GM23338 (cell line): Measurements from ENCODE around the gene USP15. TPM values are rescaled to one million over a fixed set of nuclear protein-coding genes. Genes with fewer than 3 reads are reported as not detected.

Source experiments
- ATAC-seq: fragments of 200-7000 bp; cut with Tn5 transposase; 3 replicates; pipeline ENCODE4 v1.9.1; 2020
- DNase-seq: peaks from one replicate; pipeline ENCODE4 v3.0.0-alpha.2; 2015; ENCODE audit warnings: low spot score
- H2AFZ ChIP-seq: fragments of 200-600 bp; sonication (generic); 2 replicates; pipeline ENCODE4 v1.8.0; 2016; ENCODE audit warnings: antibody characterized with exemption, mild to moderate bottlenecking, moderate library complexity
- H3F3A ChIP-seq: fragments of 200-600 bp; sonication (generic); replicated peaks from 2 replicates; pipeline ENCODE4 v1.8.0; 2017; ENCODE audit warnings: antibody characterized with exemption, mixed run types, low read depth
- H3K27ac ChIP-seq: fragments of 200-600 bp; sonication (generic); 2 replicates; pipeline ENCODE4 v1.6.1; 2016; ENCODE audit warnings: low read depth
- H3K27me3 ChIP-seq: fragments of 200-600 bp; sonication (generic); 2 replicates; pipeline ENCODE4 v1.8.0; 2016; ENCODE audit warnings: mild to moderate bottlenecking, mixed run types, moderate library complexity; ENCODE audit not compliant: insufficient read depth
- H3K36me3 ChIP-seq: fragments of 200-600 bp; sonication (generic); 2 replicates; pipeline ENCODE4 v1.8.0; 2016; ENCODE audit warnings: mild to moderate bottlenecking; ENCODE audit not compliant: insufficient read depth
- H3K4me1 ChIP-seq: fragments of 200-600 bp; sonication (generic); 2 replicates; pipeline ENCODE4 v1.8.0; 2016; ENCODE audit warnings: mild to moderate bottlenecking, moderate library complexity; ENCODE audit not compliant: insufficient read depth
- H3K4me2 ChIP-seq: fragments of 200-600 bp; sonication (generic); 2 replicates; pipeline ENCODE4 v1.7.1; 2017; ENCODE audit warnings: mixed run types
- H3K4me3 ChIP-seq: fragments of 200-600 bp; sonication (generic); 2 replicates; pipeline ENCODE4 v1.6.1; 2016; ENCODE audit warnings: mixed run types
- H3K79me2 ChIP-seq: fragments of 200-600 bp; sonication (generic); replicated peaks from 2 replicates; pipeline ENCODE4 v1.8.0; 2017; ENCODE audit warnings: mild to moderate bottlenecking; ENCODE audit not compliant: insufficient read depth
- H3K9me2 ChIP-seq: fragments of 200-600 bp; sonication (generic); 2 replicates; pipeline ENCODE4 v1.8.0; 2017; ENCODE audit not compliant: insufficient read depth
- H4K20me1 ChIP-seq: fragments of 200-600 bp; sonication (generic); replicated peaks from 2 replicates; pipeline ENCODE4 v1.8.0; 2017; ENCODE audit warnings: mild to moderate bottlenecking; ENCODE audit not compliant: insufficient read depth
- H3K27ac Mint-ChIP-seq: 2 replicates; pipeline ENCODE4 v1.8.0; 2020; ENCODE audit warnings: inconsistent platforms, mild to moderate bottlenecking, moderate library complexity, mixed read lengths
- H3K27me3 Mint-ChIP-seq: 3 replicates; pipeline ENCODE4 v1.8.0; 2022; ENCODE audit warnings: low read depth, mild to moderate bottlenecking, moderate library complexity, mixed read lengths, inconsistent platforms; ENCODE audit not compliant: insufficient read depth, poor library complexity
- H3K36me3 Mint-ChIP-seq: 3 replicates; pipeline ENCODE4 v1.8.0; 2021; ENCODE audit warnings: low read depth, mild to moderate bottlenecking, inconsistent platforms, moderate library complexity, mixed read lengths
- H3K4me1 Mint-ChIP-seq: 3 replicates; pipeline ENCODE4 v1.8.0; 2020; ENCODE audit warnings: mild to moderate bottlenecking, inconsistent platforms, mixed read lengths
- H3K4me3 Mint-ChIP-seq: 3 replicates; pipeline ENCODE4 v1.8.0; 2021; ENCODE audit warnings: moderate library complexity, mild to moderate bottlenecking, inconsistent platforms, mixed read lengths
- H3K9me3 Mint-ChIP-seq: 3 replicates; pipeline ENCODE4 v1.8.0; 2020; ENCODE audit warnings: moderate library complexity, mild to moderate bottlenecking, inconsistent platforms, mixed read lengths
- CREB1 ChIP-seq: fragments of 250-450 bp; sonication (Bioruptor Pico); IDR thresholded peaks from 2 replicates; pipeline ENCODE4 v1.5.0; 2020; ENCODE audit warnings: low read depth, mild to moderate bottlenecking, moderate library complexity
- ETS1 ChIP-seq: IDR thresholded peaks from 2 replicates; pipeline ENCODE4 v1.6.1; 2016; ENCODE audit warnings: antibody characterized with exemption
- EZH2 ChIP-seq: fragments of 200-600 bp; sonication (generic); IDR thresholded peaks from one replicate; pipeline ENCODE4 v1.8.0; 2017; ENCODE audit warnings: antibody characterized with exemption, mild to moderate bottlenecking, low read depth; ENCODE audit not compliant: unreplicated experiment
- EZH2phosphoT487 ChIP-seq: fragments of 200-600 bp; sonication (generic); IDR thresholded peaks from one replicate; pipeline ENCODE4 v1.8.1; 2018; ENCODE audit warnings: antibody characterized with exemption; ENCODE audit not compliant: unreplicated experiment
- JUNB ChIP-seq: IDR thresholded peaks from one replicate; pipeline ENCODE4 v1.6.1; 2016; ENCODE audit warnings: antibody characterized with exemption; ENCODE audit not compliant: unreplicated experiment
- NANOG ChIP-seq: IDR thresholded peaks from 2 replicates; pipeline ENCODE4 v1.6.1; 2016; ENCODE audit warnings: antibody characterized with exemption, borderline replicate concordance
- POLR2AphosphoS5 ChIP-seq: IDR thresholded peaks from 2 replicates; pipeline ENCODE4 v1.6.1; 2016; ENCODE audit warnings: antibody characterized with exemption, low read depth
- REST ChIP-seq: IDR thresholded peaks from one replicate; pipeline ENCODE4 v1.6.1; 2018; ENCODE audit warnings: antibody characterized with exemption; ENCODE audit not compliant: unreplicated experiment
- STAT1 ChIP-seq: IDR thresholded peaks from one replicate; pipeline ENCODE4 v1.6.1; 2016; ENCODE audit warnings: antibody characterized with exemption; ENCODE audit not compliant: unreplicated experiment
- ZNF114 ChIP-seq: fragments of 250-450 bp; sonication (Bioruptor Pico); IDR thresholded peaks from 2 replicates; pipeline ENCODE4 v1.5.0; 2020; ENCODE audit warnings: mild to moderate bottlenecking, moderate library complexity
- ZNF331 ChIP-seq: fragments of 250-450 bp; sonication (Bioruptor Pico); IDR thresholded peaks from 2 replicates; pipeline ENCODE4 v1.5.0; 2020; ENCODE audit warnings: low read depth, mild to moderate bottlenecking, moderate library complexity
- polyA plus RNA-seq: library from polyadenylated mRNA; unstranded; fragments of >200 nt; fragmentation: Nextera tagmentation; extraction: Ambion mirVana; gene quantifications from 2 replicates; pipeline ENCODE4 v1.2.1, GENCODE V29; 2016
- total RNA-seq: library from RNA; depleted of rRNA; stranded (reverse); fragments of >200 nt; shearing (Covaris generic); gene quantifications from 2 replicates; pipeline ENCODE4 v1.2.3, GENCODE V29; 2014
- TF ChIP-seq, protein P1 (sequence below), 2 experiments: fragments of 200-600 bp in 1 of 2; sonication (generic) in 1 of 2; conservative IDR thresholded peaks; 2 replicates each; pipeline versions ENCODE4 v1.5.1 to v1.6.1; 2016 to 2017; ENCODE audit warnings: antibody characterized with exemption in 2 of 2, low read depth in 2 of 2, mild to moderate bottlenecking in 2 of 2, moderate library complexity in 1 of 2
- TF ChIP-seq, protein P2 (sequence below): fragments of 250-450 bp; sonication (Bioruptor Pico); IDR thresholded peaks from 2 replicates; pipeline ENCODE4 v1.5.0; 2020; ENCODE audit warnings: mild to moderate bottlenecking, moderate library complexity

Gene USP15
- total and polyA plus RNA-seq, 2 experiments from 2014 or later = 29.5 to 60.3 TPM

DNA sequence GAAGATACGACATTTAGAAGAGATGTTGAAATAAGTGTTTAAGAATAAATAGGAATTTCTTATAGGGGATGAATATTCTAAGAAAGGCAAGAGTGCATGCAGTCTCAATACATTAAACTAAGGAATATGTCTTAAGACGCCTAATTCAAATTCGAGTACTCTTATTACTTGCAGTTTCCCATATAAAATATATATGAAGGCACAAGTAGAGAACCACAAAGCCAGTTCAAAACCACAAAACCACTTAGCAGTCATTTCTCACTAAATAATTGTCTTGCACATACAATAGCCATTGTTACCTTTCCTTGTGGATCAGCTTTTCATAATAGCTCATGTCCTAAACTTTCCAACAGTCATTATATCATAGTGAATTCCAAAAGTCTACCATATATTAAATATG lies 115.4 kb downstream of the USP15 start:
- no peak overlapping the region for H3K4me2 ChIP-seq
- H3K4me3 ChIP-seq = no peak overlapping the region
- H3K4me1 ChIP-seq = no peaks in the 10 kb centered on the region
- H3K36me3 Mint-ChIP-seq = no peaks in the 10 kb centered on the region
- no peaks in the 10 kb centered on the region for H3K79me2 ChIP-seq
- H3K27me3 Mint-ChIP-seq = no peaks in the 10 kb centered on the region
- no peaks in the 10 kb centered on the region for H3K27me3 ChIP-seq
- no peaks in the 10 kb centered on the region for H3K4me1 Mint-ChIP-seq
- no peak overlapping the region for H3K27ac Mint-ChIP-seq
- TF ChIP-seq REST (no peak), ETS1 (no peak), STAT1 (no peak), CREB1 (CRISPR knock-in tag) (no peak), JUNB (no peak), EZH2phosphoT487 (no peak), EZH2 (no peak), ZNF114 (CRISPR knock-in tag) (no peak), POLR2AphosphoS5 (no peak), NANOG (no peak), ZNF331 (no peak)
- TF ChIP-seq, protein P1, sequence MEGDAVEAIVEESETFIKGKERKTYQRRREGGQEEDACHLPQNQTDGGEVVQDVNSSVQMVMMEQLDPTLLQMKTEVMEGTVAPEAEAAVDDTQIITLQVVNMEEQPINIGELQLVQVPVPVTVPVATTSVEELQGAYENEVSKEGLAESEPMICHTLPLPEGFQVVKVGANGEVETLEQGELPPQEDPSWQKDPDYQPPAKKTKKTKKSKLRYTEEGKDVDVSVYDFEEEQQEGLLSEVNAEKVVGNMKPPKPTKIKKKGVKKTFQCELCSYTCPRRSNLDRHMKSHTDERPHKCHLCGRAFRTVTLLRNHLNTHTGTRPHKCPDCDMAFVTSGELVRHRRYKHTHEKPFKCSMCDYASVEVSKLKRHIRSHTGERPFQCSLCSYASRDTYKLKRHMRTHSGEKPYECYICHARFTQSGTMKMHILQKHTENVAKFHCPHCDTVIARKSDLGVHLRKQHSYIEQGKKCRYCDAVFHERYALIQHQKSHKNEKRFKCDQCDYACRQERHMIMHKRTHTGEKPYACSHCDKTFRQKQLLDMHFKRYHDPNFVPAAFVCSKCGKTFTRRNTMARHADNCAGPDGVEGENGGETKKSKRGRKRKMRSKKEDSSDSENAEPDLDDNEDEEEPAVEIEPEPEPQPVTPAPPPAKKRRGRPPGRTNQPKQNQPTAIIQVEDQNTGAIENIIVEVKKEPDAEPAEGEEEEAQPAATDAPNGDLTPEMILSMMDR (conservative IDR thresholded peaks at IDR 0.05; ENCODE audit: low read depth in 2 of 2) = no peak
- TF ChIP-seq, protein P2, sequence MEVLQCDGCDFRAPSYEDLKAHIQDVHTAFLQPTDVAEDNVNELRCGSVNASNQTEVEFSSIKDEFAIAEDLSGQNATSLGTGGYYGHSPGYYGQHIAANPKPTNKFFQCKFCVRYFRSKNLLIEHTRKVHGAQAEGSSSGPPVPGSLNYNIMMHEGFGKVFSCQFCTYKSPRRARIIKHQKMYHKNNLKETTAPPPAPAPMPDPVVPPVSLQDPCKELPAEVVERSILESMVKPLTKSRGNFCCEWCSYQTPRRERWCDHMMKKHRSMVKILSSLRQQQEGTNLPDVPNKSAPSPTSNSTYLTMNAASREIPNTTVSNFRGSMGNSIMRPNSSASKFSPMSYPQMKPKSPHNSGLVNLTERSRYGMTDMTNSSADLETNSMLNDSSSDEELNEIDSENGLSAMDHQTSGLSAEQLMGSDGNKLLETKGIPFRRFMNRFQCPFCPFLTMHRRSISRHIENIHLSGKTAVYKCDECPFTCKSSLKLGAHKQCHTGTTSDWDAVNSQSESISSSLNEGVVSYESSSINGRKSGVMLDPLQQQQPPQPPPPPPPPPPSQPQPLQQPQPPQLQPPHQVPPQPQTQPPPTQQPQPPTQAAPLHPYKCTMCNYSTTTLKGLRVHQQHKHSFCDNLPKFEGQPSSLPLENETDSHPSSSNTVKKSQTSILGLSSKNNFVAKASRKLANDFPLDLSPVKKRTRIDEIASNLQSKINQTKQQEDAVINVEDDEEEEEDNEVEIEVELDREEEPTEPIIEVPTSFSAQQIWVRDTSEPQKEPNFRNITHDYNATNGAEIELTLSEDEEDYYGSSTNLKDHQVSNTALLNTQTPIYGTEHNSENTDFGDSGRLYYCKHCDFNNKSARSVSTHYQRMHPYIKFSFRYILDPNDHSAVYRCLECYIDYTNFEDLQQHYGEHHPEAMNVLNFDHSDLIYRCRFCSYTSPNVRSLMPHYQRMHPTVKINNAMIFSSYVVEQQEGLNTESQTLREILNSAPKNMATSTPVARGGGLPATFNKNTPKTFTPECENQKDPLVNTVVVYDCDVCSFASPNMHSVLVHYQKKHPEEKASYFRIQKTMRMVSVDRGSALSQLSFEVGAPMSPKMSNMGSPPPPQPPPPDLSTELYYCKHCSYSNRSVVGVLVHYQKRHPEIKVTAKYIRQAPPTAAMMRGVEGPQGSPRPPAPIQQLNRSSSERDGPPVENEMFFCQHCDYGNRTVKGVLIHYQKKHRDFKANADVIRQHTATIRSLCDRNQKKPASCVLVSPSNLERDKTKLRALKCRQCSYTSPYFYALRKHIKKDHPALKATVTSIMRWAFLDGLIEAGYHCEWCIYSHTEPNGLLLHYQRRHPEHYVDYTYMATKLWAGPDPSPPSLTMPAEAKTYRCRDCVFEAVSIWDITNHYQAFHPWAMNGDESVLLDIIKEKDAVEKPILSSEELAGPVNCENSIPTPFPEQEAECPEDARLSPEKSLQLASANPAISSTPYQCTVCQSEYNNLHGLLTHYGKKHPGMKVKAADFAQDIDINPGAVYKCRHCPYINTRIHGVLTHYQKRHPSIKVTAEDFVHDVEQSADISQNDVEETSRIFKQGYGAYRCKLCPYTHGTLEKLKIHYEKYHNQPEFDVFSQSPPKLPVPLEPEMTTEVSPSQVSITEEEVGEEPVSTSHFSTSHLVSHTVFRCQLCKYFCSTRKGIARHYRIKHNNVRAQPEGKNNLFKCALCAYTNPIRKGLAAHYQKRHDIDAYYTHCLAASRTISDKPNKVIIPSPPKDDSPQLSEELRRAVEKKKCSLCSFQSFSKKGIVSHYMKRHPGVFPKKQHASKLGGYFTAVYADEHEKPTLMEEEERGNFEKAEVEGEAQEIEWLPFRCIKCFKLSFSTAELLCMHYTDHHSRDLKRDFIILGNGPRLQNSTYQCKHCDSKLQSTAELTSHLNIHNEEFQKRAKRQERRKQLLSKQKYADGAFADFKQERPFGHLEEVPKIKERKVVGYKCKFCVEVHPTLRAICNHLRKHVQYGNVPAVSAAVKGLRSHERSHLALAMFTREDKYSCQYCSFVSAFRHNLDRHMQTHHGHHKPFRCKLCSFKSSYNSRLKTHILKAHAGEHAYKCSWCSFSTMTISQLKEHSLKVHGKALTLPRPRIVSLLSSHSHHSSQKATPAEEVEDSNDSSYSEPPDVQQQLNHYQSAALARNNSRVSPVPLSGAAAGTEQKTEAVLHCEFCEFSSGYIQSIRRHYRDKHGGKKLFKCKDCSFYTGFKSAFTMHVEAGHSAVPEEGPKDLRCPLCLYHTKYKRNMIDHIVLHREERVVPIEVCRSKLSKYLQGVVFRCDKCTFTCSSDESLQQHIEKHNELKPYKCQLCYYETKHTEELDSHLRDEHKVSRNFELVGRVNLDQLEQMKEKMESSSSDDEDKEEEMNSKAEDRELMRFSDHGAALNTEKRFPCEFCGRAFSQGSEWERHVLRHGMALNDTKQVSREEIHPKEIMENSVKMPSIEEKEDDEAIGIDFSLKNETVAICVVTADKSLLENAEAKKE (CRISPR knock-in tag) = no peak
- H4K20me1 ChIP-seq = no peaks in the 10 kb centered on the region
- no peak overlapping the region for H3K4me3 Mint-ChIP-seq
- H3K9me3 Mint-ChIP-seq = no peaks in the 10 kb centered on the region; the same call in 2 of the 3 replicates
- H3K9me2 ChIP-seq = no peaks in the 10 kb centered on the region
- H3K27ac ChIP-seq = no peak overlapping the region
- no peak overlapping the region for H2AFZ ChIP-seq
- no peaks in the 10 kb centered on the region for H3K36me3 ChIP-seq
- ATAC-seq (no peak), DNase-seq (no peak)
- no peaks in the 10 kb centered on the region for H3F3A ChIP-seq
